Measurements from ENCODE around the gene EP400.

GRCh38 chr12:132110677-132111076 is 160.9 kb downstream of the EP400 start:
- TF ChIP-seq ZNF560 (tag by site-specific recombination; IDR thresholded peaks at IDR 0.05; ENCODE audit: borderline replicate concordance) (no peak), ZNF416 (tag by site-specific recombination; IDR thresholded peaks at IDR 0.05) (no peak), ZNF394 (tag by site-specific recombination; IDR thresholded peaks at IDR 0.05; ENCODE audit: borderline replicate concordance) (no peak), ZNF140 (tag by site-specific recombination; IDR thresholded peaks at IDR 0.05) (no peak)
- TF ChIP-seq, protein P1, sequence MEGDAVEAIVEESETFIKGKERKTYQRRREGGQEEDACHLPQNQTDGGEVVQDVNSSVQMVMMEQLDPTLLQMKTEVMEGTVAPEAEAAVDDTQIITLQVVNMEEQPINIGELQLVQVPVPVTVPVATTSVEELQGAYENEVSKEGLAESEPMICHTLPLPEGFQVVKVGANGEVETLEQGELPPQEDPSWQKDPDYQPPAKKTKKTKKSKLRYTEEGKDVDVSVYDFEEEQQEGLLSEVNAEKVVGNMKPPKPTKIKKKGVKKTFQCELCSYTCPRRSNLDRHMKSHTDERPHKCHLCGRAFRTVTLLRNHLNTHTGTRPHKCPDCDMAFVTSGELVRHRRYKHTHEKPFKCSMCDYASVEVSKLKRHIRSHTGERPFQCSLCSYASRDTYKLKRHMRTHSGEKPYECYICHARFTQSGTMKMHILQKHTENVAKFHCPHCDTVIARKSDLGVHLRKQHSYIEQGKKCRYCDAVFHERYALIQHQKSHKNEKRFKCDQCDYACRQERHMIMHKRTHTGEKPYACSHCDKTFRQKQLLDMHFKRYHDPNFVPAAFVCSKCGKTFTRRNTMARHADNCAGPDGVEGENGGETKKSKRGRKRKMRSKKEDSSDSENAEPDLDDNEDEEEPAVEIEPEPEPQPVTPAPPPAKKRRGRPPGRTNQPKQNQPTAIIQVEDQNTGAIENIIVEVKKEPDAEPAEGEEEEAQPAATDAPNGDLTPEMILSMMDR (tag by site-specific recombination; IDR thresholded peaks at IDR 0.05): no peak
- TF ChIP-seq, protein P2, sequence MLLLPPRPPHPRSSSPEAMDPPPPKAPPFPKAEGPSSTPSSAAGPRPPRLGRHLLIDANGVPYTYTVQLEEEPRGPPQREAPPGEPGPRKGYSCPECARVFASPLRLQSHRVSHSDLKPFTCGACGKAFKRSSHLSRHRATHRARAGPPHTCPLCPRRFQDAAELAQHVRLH (tag by site-specific recombination; IDR thresholded peaks at IDR 0.05): no peak
